HG02943 (cell line): ENCODE data around the gene ARSB.
"Not testable (repeated sequence)": the region's sequence is repeated elsewhere in the genome, so short reads cannot be mapped to it uniquely, and the experiment has no call there.

Experiments used
- ATAC-seq: cut with Tn5 transposase; IDR thresholded peaks from one replicate; pipeline ENCODE4 v1.9.1; 2021; ENCODE audit warnings: mild to moderate bottlenecking, low read depth, moderate library complexity; ENCODE audit not compliant: unreplicated experiment

ARSB gene

DNA sequence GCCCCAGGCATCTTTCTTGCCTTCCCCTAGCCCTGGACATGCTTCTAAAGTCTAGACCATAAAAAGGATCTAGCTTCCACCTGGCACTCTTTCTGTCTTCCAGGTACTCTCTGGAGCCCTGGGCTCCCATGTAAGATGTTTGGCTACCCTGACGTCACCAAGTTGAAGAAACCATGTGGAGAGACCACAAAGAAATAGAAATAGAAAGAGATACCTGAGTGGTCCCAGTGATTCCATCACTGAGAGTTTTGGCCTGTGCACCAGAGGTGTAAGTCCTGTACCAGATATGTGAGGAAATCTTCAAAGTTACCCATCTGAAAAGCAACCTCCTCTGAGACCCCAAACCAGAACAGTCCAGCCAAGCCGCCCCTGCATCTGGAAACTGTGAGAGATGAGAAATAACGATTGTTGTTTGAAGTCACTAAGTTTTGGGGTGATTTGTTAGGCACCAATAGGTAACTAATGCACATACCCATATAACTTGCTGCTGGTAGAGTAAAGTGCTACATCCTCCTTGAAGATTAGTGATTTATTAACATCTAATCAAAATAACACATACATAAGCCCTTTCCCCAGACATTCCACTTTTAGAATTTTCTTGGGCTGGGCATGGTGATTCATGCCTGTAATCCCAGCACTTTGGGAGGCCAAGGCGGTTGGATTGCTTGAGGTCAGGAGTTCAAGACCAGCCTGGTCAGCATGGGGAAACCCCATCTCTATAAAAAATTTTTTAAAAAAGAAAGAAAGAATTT, 250.8 kb downstream of the ARSB start:
- ATAC-seq, result no peak

DNA sequence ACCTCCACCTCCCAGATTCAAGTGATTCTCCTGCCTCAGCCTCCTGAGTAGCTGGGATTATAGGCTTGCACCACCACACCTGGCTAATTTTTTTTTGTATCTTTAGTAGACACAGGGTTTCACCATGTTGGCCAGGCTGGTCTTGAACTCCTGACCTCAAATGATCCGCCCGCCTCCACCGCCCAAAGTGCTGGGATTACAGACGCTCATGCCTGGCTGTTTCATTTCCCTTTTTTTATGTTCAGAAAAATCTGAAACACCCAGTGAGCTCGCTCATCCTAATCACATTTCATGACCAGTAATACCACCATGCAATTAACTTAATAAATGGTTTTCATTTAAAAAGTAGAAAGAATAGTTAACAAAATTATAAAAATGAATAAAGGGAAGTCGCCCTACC, 252.4 kb downstream of the ARSB start:
- ATAC-seq, result not testable (repeated sequence)

DNA sequence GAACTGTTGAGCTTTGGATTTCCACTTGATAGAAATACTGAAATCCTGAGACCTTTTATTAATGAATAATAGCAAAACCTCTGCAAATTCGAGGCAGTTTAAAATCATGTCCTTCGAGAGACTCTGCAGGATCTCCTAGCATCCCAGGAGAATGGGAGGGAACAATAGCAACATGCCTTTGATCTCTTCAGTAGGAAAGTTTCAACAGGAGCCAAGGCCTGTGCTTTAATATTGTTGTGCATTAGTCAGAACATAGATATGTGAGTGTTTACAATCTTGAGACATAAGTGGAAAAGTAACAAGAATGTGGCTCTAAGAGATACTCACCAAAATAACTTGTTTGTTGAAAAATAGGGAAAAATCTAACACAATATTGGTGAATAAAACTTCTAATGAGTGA, 253.2 kb downstream of the ARSB start:
- ATAC-seq, result no peak

DNA sequence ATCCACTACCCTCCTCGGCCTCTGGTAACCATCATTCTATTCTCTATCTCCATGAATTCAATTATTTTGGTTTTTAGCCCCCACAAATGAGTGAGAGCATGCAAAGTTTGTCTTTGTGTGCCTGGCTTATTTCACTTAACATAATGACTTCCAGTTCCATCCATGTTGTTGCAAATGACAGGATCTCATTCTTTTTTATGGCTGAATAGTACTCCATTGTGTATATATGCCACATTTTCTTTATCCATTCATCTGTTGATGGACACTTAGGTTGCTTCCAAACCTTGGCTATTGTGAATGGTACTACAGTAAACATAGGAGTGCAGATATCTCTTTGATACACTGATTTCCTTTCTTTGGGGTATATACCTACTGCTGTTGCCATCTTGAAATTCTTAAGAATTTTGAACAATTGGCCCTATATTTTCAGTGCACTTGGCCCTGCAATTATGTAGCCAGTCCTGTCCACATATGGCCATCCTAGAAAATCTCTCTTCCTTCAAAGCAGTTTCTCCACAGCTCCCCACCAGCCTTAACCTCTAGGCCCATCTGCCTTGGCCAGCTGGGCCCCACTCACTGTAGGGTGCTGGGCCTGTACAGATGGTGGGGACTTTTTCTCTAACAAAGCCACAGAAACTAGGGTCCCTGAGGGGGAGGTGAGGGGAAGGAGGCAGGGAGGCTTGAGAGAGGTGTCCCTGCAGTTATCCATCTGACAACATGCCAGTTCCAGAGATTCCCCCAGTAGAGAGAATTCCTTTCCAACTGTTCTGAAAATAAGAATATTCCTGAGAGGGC, 254.6 kb downstream of the ARSB start:
- ATAC-seq, result no peak

DNA sequence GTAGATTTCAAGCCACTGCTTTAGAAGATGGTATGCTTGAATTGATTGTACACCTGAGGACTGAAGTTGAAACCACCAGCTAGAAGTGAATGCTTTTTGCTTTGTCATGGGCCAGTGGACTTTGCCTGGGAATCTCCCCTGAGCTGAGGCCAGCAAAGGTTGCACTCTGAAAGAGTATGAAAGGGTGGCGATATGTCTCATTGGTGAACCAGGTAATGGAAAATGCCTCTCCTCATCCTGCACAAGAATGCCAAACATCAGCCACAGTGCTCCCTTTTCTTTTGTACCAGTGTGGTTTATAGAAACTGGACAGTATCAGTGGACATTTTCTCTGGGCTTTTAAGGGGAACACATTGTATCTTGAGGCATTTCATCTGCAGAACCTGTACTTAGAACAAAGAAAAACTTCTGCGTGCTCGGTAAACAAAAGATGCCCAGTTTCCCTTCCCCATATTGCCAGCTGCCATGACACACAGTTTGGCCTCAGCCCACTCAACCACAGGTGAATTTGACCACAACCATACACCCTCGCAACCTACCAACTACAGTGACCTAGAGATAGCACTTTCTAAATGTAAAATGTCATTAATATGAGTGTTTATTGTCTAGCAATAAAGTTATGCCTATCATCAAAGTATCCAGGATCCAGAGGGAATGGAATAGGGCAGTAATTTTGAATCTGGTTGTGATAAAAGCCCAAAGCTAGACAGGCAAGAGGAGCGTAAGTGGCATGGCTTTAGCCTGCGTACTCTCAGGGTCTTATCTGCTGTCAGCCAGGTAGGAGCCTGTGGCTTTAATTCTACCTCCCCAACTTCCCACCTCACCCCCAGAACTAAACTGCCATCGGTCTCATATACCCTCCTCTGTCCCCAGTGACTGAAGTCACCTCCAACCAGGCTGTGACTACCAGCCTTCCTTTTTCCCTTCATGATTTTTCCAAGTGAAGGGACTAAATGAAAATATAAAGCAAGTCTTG, 257.0 kb downstream of the ARSB start:
- ATAC-seq, result peak; percentile 88
